ENCODE data around the gene EXOC3. TPM values are rescaled to one million over a fixed set of nuclear protein-coding genes. Genes with fewer than 3 reads are reported as not detected.
A peak's percentile ranks its signal among the peaks of the same experiment; 100 is the strongest.

EXOC3 gene
- total and polyA plus RNA-seq, 3 experiments from 2014 or later, result 42.9 to 52.4 (median 50.2) TPM

DNA sequence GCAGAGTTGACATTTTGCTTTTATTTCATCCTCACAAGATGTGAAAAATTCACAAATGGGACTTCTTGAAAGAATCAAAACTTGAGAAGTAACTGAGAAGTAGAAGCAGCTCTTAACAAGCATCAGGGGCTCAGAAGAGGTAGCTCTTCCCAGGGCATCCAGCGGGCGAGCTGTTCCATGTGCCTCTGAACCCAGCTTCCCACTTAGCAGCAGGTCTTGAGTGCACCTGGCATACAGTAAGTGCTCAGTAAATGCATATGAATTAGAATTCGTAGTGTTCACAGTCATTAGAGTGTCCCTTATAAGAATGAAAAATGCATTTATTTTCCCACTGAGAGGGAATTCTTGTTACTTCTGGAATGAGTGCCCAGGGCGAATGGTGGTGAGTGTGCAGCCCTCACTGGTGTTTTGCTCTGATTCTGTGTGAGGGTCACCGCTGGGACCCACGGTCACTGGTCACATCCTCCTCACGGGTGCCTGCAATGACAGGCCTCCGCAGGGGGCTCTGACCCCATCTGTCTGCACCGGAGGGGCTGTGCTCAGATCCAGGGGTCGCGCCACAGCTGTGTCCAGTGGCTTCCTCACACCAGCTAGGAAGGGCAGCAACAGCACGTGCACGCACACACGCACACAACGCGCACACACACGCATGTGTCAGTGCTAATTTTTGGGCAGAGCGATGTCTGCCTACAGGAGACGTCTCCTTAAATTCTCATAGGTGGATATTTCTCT lies 26.9 kb downstream of the EXOC3 start:
- Histone ChIP-seq H3K9me3 (ENCODE audit: low read length) (no peaks in the 10 kb centered on the region), H3K27ac (ENCODE audit: low read depth, low read length) (no peak overlapping the region), H3K4me1 (ENCODE audit: insufficient read depth, low read length) (peaks cover 19% of the 10 kb centered on the region), H3K27me3 (ENCODE audit: insufficient read depth, low read length, poor library complexity, severe bottlenecking) (peaks cover under 1% of the 10 kb centered on the region), H3K36me3 (ENCODE audit: insufficient read depth, low read length) (no peaks in the 10 kb centered on the region), H3K4me3 (ENCODE audit: low read length) (no peak overlapping the region)
- peak in 1 of 5 donors; percentile 41 for DNase-seq
- Mint-ChIP-seq H3K9me3 (no peaks in the 10 kb centered on the region), H3K27ac (peak overlapping the region in 2 of 8 donors; percentile 32 to 81), H3K4me3 (no peak overlapping the region), H3K36me3 (peaks cover 0 to 28% (median 0%) of the 10 kb centered on the region in 3 donors), H3K27me3 (peaks cover 0 to 5% of the 10 kb centered on the region in 2 donors), H3K4me1 (peaks cover 7 to 29% (median 12%) of the 10 kb centered on the region in 3 donors)
- POLR2A ChIA-PET, result no interaction called here
- CTCF ChIA-PET, result no interaction called here

- H3K9me3 ChIP-seq (ENCODE audit: low read length), result no peaks in the 10 kb centered on the region
- DNase-seq, result peak in 1 of 5 donors; percentile 50
- peak overlapping the region; percentile 83 for H3K27ac ChIP-seq (ENCODE audit: low read depth, low read length)
- peaks cover 7% of the 10 kb centered on the region for H3K27me3 ChIP-seq (ENCODE audit: insufficient read depth, low read length, poor library complexity, severe bottlenecking)
- peaks cover 21% of the 10 kb centered on the region for H3K4me1 ChIP-seq (ENCODE audit: insufficient read depth, low read length)
- CTCF ChIA-PET, result no interaction called here
- Mint-ChIP-seq H3K9me3 (no peaks in the 10 kb centered on the region), H3K4me1 (peaks cover 7 to 32% (median 12%) of the 10 kb centered on the region in 3 donors), H3K4me3 (peak overlapping the region; percentile 76 to 95 (median 81)), H3K27me3 (peaks cover 3 to 7% of the 10 kb centered on the region in 2 donors), H3K27ac (peak overlapping the region; percentile 51 to 89 (median 77)), H3K36me3 (peaks cover 0 to 25% (median 0%) of the 10 kb centered on the region in 3 donors)
- no peaks in the 10 kb centered on the region for H3K36me3 ChIP-seq (ENCODE audit: insufficient read depth, low read length)
- POLR2A ChIA-PET, result interaction anchor here (0.6 kb wide), 1 partner anchor 31 kb away, joined by 3 read pairs; no protein-coding TSS in a partner anchor
- H3K4me3 ChIP-seq (ENCODE audit: low read length), result peak overlapping the region; percentile 76
Measured at GRCh38 chr5:470961-471749, 28.2 kb downstream of the EXOC3 start.

DNA sequence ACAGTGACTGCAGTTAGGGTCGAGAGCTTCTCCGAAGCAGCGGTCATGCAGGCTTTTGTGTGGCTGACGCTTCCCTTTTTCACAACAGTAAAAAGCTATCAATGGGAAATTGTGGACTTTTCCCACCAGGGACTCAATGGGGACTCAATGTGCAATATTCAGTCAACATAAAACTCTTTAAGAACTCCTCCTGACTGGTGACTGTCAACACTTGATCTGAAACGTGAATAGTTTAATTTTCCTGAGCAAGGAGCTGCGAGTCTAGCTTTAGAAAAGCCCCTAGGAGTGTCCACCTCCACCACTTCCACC lies 28.7 kb downstream of the EXOC3 start:
- Mint-ChIP-seq H3K4me3 (peak overlapping the region; percentile 76 to 95 (median 81)), H3K36me3 (peaks cover 0 to 21% (median 0%) of the 10 kb centered on the region in 3 donors), H3K4me1 (peaks cover 7 to 32% (median 12%) of the 10 kb centered on the region in 3 donors), H3K27me3 (peaks cover 3 to 8% of the 10 kb centered on the region in 2 donors), H3K9me3 (no peaks in the 10 kb centered on the region), H3K27ac (peak overlapping the region; percentile 35 to 89 (median 77))
- H3K4me3 ChIP-seq (ENCODE audit: low read length), result peak overlapping the region; percentile 76
- POLR2A ChIA-PET, result interaction anchor here (0.6 kb wide), 2 partner anchors 32 to 140 kb away, joined by 3 read pairs; partner anchors contain the start of gene CEP72
- H3K4me1 ChIP-seq (ENCODE audit: insufficient read depth, low read length), result peaks cover 21% of the 10 kb centered on the region
- H3K36me3 ChIP-seq (ENCODE audit: insufficient read depth, low read length), result no peaks in the 10 kb centered on the region
- CTCF ChIA-PET, result no interaction called here
- peak overlapping the region; percentile 83 for H3K27ac ChIP-seq (ENCODE audit: low read depth, low read length)
- no peaks in the 10 kb centered on the region for H3K9me3 ChIP-seq (ENCODE audit: low read length)
- DNase-seq, result no peak
- H3K27me3 ChIP-seq (ENCODE audit: insufficient read depth, low read length, poor library complexity, severe bottlenecking), result peaks cover 7% of the 10 kb centered on the region

- H3K4me1 ChIP-seq (ENCODE audit: insufficient read depth, low read length), result peaks cover 21% of the 10 kb centered on the region
- DNase-seq, result peak in 1 of 5 donors; percentile 48
- H3K27ac ChIP-seq (ENCODE audit: low read depth, low read length), result peak overlapping the region; percentile 83
- ChIA-PET CTCF (interaction anchor here (1.6 kb wide), 1 partner anchor 72 kb away, joined by 3 read pairs; no protein-coding TSS in a partner anchor), POLR2A (interaction anchor here (0.6 to 1.6 kb wide), 3 partner anchors 29 to 140 kb away, joined by 3 to 6 read pairs (median 3); partner anchors contain the start of genes CEP72 and EXOC3)
- peaks cover 3 to 9% of the 10 kb centered on the region in 2 donors for H3K27me3 Mint-ChIP-seq
- no peaks in the 10 kb centered on the region for H3K9me3 ChIP-seq (ENCODE audit: low read length)
- peak overlapping the region; percentile 50 to 89 (median 77) for H3K27ac Mint-ChIP-seq
- peak overlapping the region; percentile 76 to 95 (median 81) for H3K4me3 Mint-ChIP-seq
- peaks cover 7 to 32% (median 12%) of the 10 kb centered on the region in 3 donors for H3K4me1 Mint-ChIP-seq
- peaks cover 7% of the 10 kb centered on the region for H3K27me3 ChIP-seq (ENCODE audit: insufficient read depth, low read length, poor library complexity, severe bottlenecking)
- peak overlapping the region; percentile 76 for H3K4me3 ChIP-seq (ENCODE audit: low read length)
- H3K9me3 Mint-ChIP-seq, result no peaks in the 10 kb centered on the region
- no peaks in the 10 kb centered on the region for H3K36me3 ChIP-seq (ENCODE audit: insufficient read depth, low read length)
- H3K36me3 Mint-ChIP-seq, result peaks cover 0 to 17% (median 0%) of the 10 kb centered on the region in 3 donors
Measured at GRCh38 chr5:472076-472655, 29.2 kb downstream of the EXOC3 start.

- H3K27ac ChIP-seq (ENCODE audit: low read depth, low read length), result peak overlapping the region; percentile 83
- ChIA-PET POLR2A (interaction anchor here (1.3 to 1.6 kb wide), 3 partner anchors 26 to 72 kb away, joined by 3 to 6 read pairs (median 3); partner anchors contain the start of gene EXOC3), CTCF (interaction anchor here (1.4 to 1.7 kb wide), 3 partner anchors 26 to 71 kb away, joined by 3 to 8 read pairs (median 3); no protein-coding TSS in a partner anchor)
- Mint-ChIP-seq H3K36me3 (peaks cover 0 to 17% (median 0%) of the 10 kb centered on the region in 3 donors), H3K27ac (peak overlapping the region in 3 of 8 donors; percentile 47 to 81 (median 60)), H3K9me3 (no peaks in the 10 kb centered on the region), H3K4me3 (peak overlapping the region; percentile 76 to 95 (median 81)), H3K27me3 (peaks cover 8 to 12% of the 10 kb centered on the region in 2 donors), H3K4me1 (peaks cover 7 to 32% (median 12%) of the 10 kb centered on the region in 3 donors)
- peak overlapping the region; percentile 78 for H3K4me3 ChIP-seq (ENCODE audit: low read length)
- no peaks in the 10 kb centered on the region for H3K9me3 ChIP-seq (ENCODE audit: low read length)
- peaks cover 7% of the 10 kb centered on the region for H3K27me3 ChIP-seq (ENCODE audit: insufficient read depth, low read length, poor library complexity, severe bottlenecking)
- no peaks in the 10 kb centered on the region for H3K36me3 ChIP-seq (ENCODE audit: insufficient read depth, low read length)
- peak; percentile 82 to 91 (median 89) for DNase-seq
- peaks cover 21% of the 10 kb centered on the region for H3K4me1 ChIP-seq (ENCODE audit: insufficient read depth, low read length)
Measured at GRCh38 chr5:472656-473550, 29.9 kb downstream of the EXOC3 start.

GRCh38 chr5:473551-474192 lies 30.7 kb downstream of the EXOC3 start:
- Histone ChIP-seq H3K9me3 (ENCODE audit: low read length) (no peaks in the 10 kb centered on the region), H3K36me3 (ENCODE audit: insufficient read depth, low read length) (no peaks in the 10 kb centered on the region), H3K4me3 (ENCODE audit: low read length) (peak overlapping the region; percentile 78), H3K27ac (ENCODE audit: low read depth, low read length) (no peak overlapping the region), H3K27me3 (ENCODE audit: insufficient read depth, low read length, poor library complexity, severe bottlenecking) (peaks cover 7% of the 10 kb centered on the region), H3K4me1 (ENCODE audit: insufficient read depth, low read length) (peaks cover 21% of the 10 kb centered on the region)
- ChIA-PET POLR2A (interaction anchor here (1.4 to 1.6 kb wide), 2 partner anchors 27 to 71 kb away, joined by 3 read pairs; no protein-coding TSS in a partner anchor), CTCF (interaction anchor here (1.4 to 1.7 kb wide), 3 partner anchors 27 to 71 kb away, joined by 3 to 8 read pairs (median 3); no protein-coding TSS in a partner anchor)
- peaks cover 8 to 12% of the 10 kb centered on the region in 2 donors for H3K27me3 Mint-ChIP-seq
- peaks cover 0 to 17% (median 0%) of the 10 kb centered on the region in 3 donors for H3K36me3 Mint-ChIP-seq
- peak overlapping the region in 4 of 8 donors; percentile 45 to 64 (median 56) for H3K27ac Mint-ChIP-seq
- H3K4me3 Mint-ChIP-seq, result peak overlapping the region; percentile 76 to 91 (median 83)
- H3K4me1 Mint-ChIP-seq, result peaks cover 7 to 32% (median 12%) of the 10 kb centered on the region in 3 donors
- DNase-seq, result peak in 3 of 5 donors; percentile 26 to 56 (median 34)
- no peaks in the 10 kb centered on the region for H3K9me3 Mint-ChIP-seq

Data from CD8-positive, alpha-beta memory T cell (primary cell).